Erythroblast (primary cell): ENCODE results near the gene CXCL1.

ENCODE experiments used
- GATA1 ChIP-seq: IDR thresholded peaks from 2 replicates; pipeline ENCODE4 v1.6.1; 2011; ENCODE audit warnings: low read depth, mild to moderate bottlenecking, control low read depth, low read length, moderate library complexity
- POLR2A ChIP-seq: IDR thresholded peaks from 2 replicates; pipeline ENCODE4 v1.6.1; 2011; ENCODE audit warnings: mild to moderate bottlenecking, low read length

- TF ChIP-seq POLR2A (no peak), GATA1 (no peak)
Measured at GRCh38 chr4:73911746-73912145, 42.6 kb downstream of the CXCL1 start.
